ENCODE measurements around the gene SLC1A4.
A peak's percentile ranks its signal among the peaks of the same experiment; 100 is the strongest.
"Not testable (repeated sequence)": the region's sequence is repeated elsewhere in the genome, so short reads cannot be mapped to it uniquely, and the experiment has no call there.

The SLC1A4 gene

DNA sequence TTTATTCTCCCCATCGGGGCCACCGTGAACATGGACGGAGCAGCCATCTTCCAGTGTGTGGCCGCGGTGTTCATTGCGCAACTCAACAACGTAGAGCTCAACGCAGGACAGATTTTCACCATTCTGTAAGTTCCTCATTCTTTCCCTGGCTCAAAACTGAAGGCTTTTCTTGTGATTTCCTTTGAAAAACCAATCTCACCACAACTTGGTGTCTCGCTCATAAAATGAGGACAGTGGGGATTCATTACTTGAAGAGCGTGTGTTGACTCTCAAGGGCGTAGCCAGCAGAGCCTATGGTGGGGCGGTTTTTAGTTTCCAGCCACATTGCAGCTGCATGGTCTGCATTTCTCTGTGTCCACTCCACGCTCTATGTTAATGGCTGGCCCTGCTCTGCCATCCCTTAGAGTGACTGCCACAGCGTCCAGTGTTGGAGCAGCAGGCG is 29.0 kb downstream of the SLC1A4 start:
- H2BK5ac ChIP-seq (ENCODE audit: low read length): no peak overlapping the region
- no peak overlapping the region for H2BK120ac ChIP-seq (ENCODE audit: low read depth, low read length)
- WGBS, 2 donors (ENCODE audit: extremely low coverage in 2 of 2, insufficient read length in 2 of 2, insufficient replicate concordance in 1 of 2): no CpG with 5 or more reads among the region's 15 CpGs
- DNase-seq (ENCODE audit: low spot score): no peak
- no peak overlapping the region for H2AFZ ChIP-seq (ENCODE audit: low read length)
- H3K4me1 ChIP-seq (ENCODE audit: control insufficient read depth in 2 of 2, insufficient read depth in 1 of 2, low read depth in 1 of 2, low read length in 2 of 2): peaks cover 0 to 9% of the 10 kb centered on the region in 2 donors
- H3K4ac ChIP-seq (ENCODE audit: low read length): no peak overlapping the region
- H2AK5ac ChIP-seq (ENCODE audit: low read depth, low read length): no peak overlapping the region
- no peak overlapping the region for H3K27ac ChIP-seq (replicated peaks; ENCODE audit: low read length)
- H3K18ac ChIP-seq (ENCODE audit: low read length): no peak overlapping the region
- H2BK12ac ChIP-seq (ENCODE audit: low read length): no peak overlapping the region
- no peak overlapping the region for H3K4me2 ChIP-seq (ENCODE audit: insufficient read depth, low read length, poor library complexity, severe bottlenecking)
- no peaks in the 10 kb centered on the region for H3K9me3 ChIP-seq (replicated peaks in 1 of 2; ENCODE audit: control insufficient read depth in 2 of 2, insufficient read depth in 1 of 2, low read depth in 1 of 2, low read length in 2 of 2)
- no peak overlapping the region for H3K14ac ChIP-seq (ENCODE audit: low read length)
- H3K36me3 ChIP-seq (replicated peaks in 1 of 2; ENCODE audit: control insufficient read depth in 2 of 2, insufficient read depth in 2 of 2, low read length in 2 of 2): peaks cover 4 to 83% of the 10 kb centered on the region in 2 donors
- H4K91ac ChIP-seq (ENCODE audit: low read depth, low read length, poor library complexity): no peak overlapping the region
- no peaks in the 10 kb centered on the region for H3K79me1 ChIP-seq (ENCODE audit: low read depth, low read length)
- no peak overlapping the region for H3K9ac ChIP-seq (ENCODE audit: low read depth, low read length, poor library complexity)
- H3K4me3 ChIP-seq (ENCODE audit: low read length in 2 of 2): no peak overlapping the region
- no peak overlapping the region for H3K23ac ChIP-seq (ENCODE audit: low read depth, low read length, poor library complexity)
- H4K8ac ChIP-seq (ENCODE audit: low read depth, low read length): no peak overlapping the region
- H2BK15ac ChIP-seq (ENCODE audit: low read length): no peak overlapping the region
- H3K27me3 ChIP-seq (ENCODE audit: control insufficient read depth in 3 of 3, insufficient read depth in 3 of 3, low read depth in 1 of 3, low read length in 3 of 3): no peaks in the 10 kb centered on the region

DNA sequence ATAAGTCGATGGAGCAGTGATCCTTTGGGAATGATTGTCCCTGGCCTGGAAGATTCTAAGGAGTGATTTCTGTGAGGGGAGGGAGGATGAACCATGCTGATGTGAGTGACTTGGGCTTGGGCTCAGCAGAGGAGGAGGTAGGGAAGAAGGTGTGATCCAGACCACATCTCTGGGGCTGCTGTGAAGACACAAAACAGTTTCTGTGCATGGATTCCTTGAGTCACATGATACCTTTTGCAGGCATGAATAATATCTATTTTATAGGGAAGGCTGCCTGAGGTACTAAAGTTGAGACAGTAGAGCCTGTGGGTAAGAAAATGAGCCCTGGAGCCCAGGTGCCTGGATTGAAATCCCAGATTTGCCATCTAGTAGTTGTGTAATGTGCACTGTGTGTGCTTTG is 29.8 kb downstream of the SLC1A4 start:
- no peak overlapping the region for H2BK15ac ChIP-seq (ENCODE audit: low read length)
- H3K9ac ChIP-seq (ENCODE audit: low read depth, low read length, poor library complexity): no peak overlapping the region
- H3K4me3 ChIP-seq (ENCODE audit: low read length in 2 of 2): no peak overlapping the region
- H2BK12ac ChIP-seq (ENCODE audit: low read length): no peak overlapping the region
- no peak overlapping the region for H3K4me2 ChIP-seq (ENCODE audit: insufficient read depth, low read length, poor library complexity, severe bottlenecking)
- H3K14ac ChIP-seq (ENCODE audit: low read length): no peak overlapping the region
- no peaks in the 10 kb centered on the region for H3K79me1 ChIP-seq (ENCODE audit: low read depth, low read length)
- no peak overlapping the region for H2AK5ac ChIP-seq (ENCODE audit: low read depth, low read length)
- no peak overlapping the region for H3K23ac ChIP-seq (ENCODE audit: low read depth, low read length, poor library complexity)
- H4K91ac ChIP-seq (ENCODE audit: low read depth, low read length, poor library complexity): no peak overlapping the region
- no peak overlapping the region for H3K18ac ChIP-seq (ENCODE audit: low read length)
- no peak for DNase-seq (ENCODE audit: low spot score)
- no peak overlapping the region for H2AFZ ChIP-seq (ENCODE audit: low read length)
- no peak overlapping the region for H4K8ac ChIP-seq (ENCODE audit: low read depth, low read length)
- H3K9me3 ChIP-seq (replicated peaks in 1 of 2; ENCODE audit: control insufficient read depth in 2 of 2, insufficient read depth in 1 of 2, low read depth in 1 of 2, low read length in 2 of 2): no peaks in the 10 kb centered on the region
- no CpG with 5 or more reads among the region's 1 CpG for WGBS, 2 donors (ENCODE audit: extremely low coverage in 2 of 2, insufficient read length in 2 of 2, insufficient replicate concordance in 1 of 2)
- no peak overlapping the region for H3K4ac ChIP-seq (ENCODE audit: low read length)
- H2BK5ac ChIP-seq (ENCODE audit: low read length): no peak overlapping the region
- no peak overlapping the region for H3K27ac ChIP-seq (replicated peaks; ENCODE audit: low read length)
- no peak overlapping the region for H2BK120ac ChIP-seq (ENCODE audit: low read depth, low read length)
- H3K4me1 ChIP-seq (ENCODE audit: control insufficient read depth in 2 of 2, insufficient read depth in 1 of 2, low read depth in 1 of 2, low read length in 2 of 2): peaks cover 0 to 9% of the 10 kb centered on the region in 2 donors
- H3K36me3 ChIP-seq (replicated peaks in 1 of 2; ENCODE audit: control insufficient read depth in 2 of 2, insufficient read depth in 2 of 2, low read length in 2 of 2): peaks cover 4 to 87% of the 10 kb centered on the region in 2 donors
- no peaks in the 10 kb centered on the region for H3K27me3 ChIP-seq (ENCODE audit: control insufficient read depth in 3 of 3, insufficient read depth in 3 of 3, low read depth in 1 of 3, low read length in 3 of 3)

DNA sequence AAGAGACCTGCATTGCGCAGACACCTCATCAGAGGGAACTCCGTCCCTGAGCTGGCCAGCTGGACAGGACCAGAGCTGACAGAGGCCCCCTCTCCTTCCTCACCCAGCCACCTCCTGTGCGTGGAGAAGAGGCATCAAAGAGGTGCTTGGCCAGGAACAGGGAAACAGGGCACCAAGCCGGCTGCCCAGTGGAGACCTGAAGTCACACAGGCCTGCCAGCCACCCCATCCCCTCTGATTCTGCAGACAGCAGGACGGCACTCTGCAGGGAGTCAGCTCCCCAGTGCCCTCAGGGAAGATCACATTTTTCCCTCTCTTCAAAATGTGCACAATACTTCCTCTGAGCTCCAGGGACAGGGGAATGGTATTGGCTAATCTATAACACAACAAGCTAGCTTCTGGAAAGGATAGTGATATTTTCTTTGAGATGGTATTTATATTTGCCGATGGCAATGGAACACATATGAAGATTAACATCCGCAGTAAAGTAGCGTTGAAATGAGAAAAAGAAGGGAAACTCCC is 30.5 kb downstream of the SLC1A4 start:
- Histone ChIP-seq H3K4me3 (ENCODE audit: low read length in 2 of 2) (no peak overlapping the region), H2BK12ac (ENCODE audit: low read length) (peak overlapping the region; percentile 26), H2AFZ (ENCODE audit: low read length) (no peak overlapping the region), H3K9ac (ENCODE audit: low read depth, low read length, poor library complexity) (no peak overlapping the region), H3K27me3 (ENCODE audit: control insufficient read depth in 3 of 3, insufficient read depth in 3 of 3, low read depth in 1 of 3, low read length in 3 of 3) (no peaks in the 10 kb centered on the region), H3K36me3 (replicated peaks in 1 of 2; ENCODE audit: control insufficient read depth in 2 of 2, insufficient read depth in 2 of 2, low read length in 2 of 2) (peaks cover 6 to 82% of the 10 kb centered on the region in 2 donors), H3K4me1 (ENCODE audit: control insufficient read depth in 2 of 2, insufficient read depth in 1 of 2, low read depth in 1 of 2, low read length in 2 of 2) (peaks cover 0 to 11% of the 10 kb centered on the region in 2 donors), H3K27ac (replicated peaks; ENCODE audit: low read length) (no peak overlapping the region), H2AK5ac (ENCODE audit: low read depth, low read length) (no peak overlapping the region), H2BK120ac (ENCODE audit: low read depth, low read length) (peak overlapping the region; percentile 75), H3K23ac (ENCODE audit: low read depth, low read length, poor library complexity) (no peak overlapping the region), H3K18ac (ENCODE audit: low read length) (peak overlapping the region; percentile 46), H3K4ac (ENCODE audit: low read length) (no peak overlapping the region), H4K8ac (ENCODE audit: low read depth, low read length) (no peak overlapping the region), H3K4me2 (ENCODE audit: insufficient read depth, low read length, poor library complexity, severe bottlenecking) (no peak overlapping the region), H3K9me3 (replicated peaks in 1 of 2; ENCODE audit: control insufficient read depth in 2 of 2, insufficient read depth in 1 of 2, low read depth in 1 of 2, low read length in 2 of 2) (no peaks in the 10 kb centered on the region), H4K91ac (ENCODE audit: low read depth, low read length, poor library complexity) (no peak overlapping the region), H3K14ac (ENCODE audit: low read length) (no peak overlapping the region), H2BK5ac (ENCODE audit: low read length) (peak overlapping the region; percentile 67), H2BK15ac (ENCODE audit: low read length) (no peak overlapping the region), H3K79me1 (ENCODE audit: low read depth, low read length) (no peaks in the 10 kb centered on the region)
- no CpG with 5 or more reads among the region's 8 CpGs for WGBS, 2 donors (ENCODE audit: extremely low coverage in 2 of 2, insufficient read length in 2 of 2, insufficient replicate concordance in 1 of 2)
- no peak for DNase-seq (ENCODE audit: low spot score)

DNA sequence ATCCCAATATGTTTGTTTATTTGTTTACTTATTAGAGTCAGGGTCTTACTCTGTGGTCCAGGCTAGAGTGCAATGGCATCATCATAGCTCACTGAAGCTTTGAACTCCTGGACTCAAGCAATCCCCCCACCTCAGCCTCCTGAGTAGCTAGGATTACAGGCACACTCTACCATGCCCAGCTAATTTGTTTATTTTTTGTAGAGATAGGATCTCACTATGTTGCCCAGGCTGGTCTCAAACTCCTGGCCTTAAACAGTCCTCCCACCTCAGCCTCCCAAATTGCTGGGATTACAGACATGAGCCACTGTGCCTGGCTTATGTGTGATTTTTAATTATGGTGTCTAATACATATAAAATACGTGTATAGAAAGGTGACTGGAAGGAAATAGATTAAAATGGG is 31.1 kb downstream of the SLC1A4 start:
- no CpG with 5 or more reads among the region's 1 CpG for WGBS, 2 donors (ENCODE audit: extremely low coverage in 2 of 2, insufficient read length in 2 of 2, insufficient replicate concordance in 1 of 2)
- DNase-seq (ENCODE audit: low spot score); H3K4me3 ChIP-seq (ENCODE audit: low read length in 2 of 2); H3K14ac ChIP-seq (ENCODE audit: low read length); H3K4ac ChIP-seq (ENCODE audit: low read length); H2BK12ac ChIP-seq (ENCODE audit: low read length); H3K27me3 ChIP-seq (ENCODE audit: control insufficient read depth in 3 of 3, insufficient read depth in 3 of 3, low read depth in 1 of 3, low read length in 3 of 3); H3K79me1 ChIP-seq (ENCODE audit: low read depth, low read length); H2BK5ac ChIP-seq (ENCODE audit: low read length); H3K23ac ChIP-seq (ENCODE audit: low read depth, low read length, poor library complexity); H2BK120ac ChIP-seq (ENCODE audit: low read depth, low read length); H3K4me2 ChIP-seq (ENCODE audit: insufficient read depth, low read length, poor library complexity, severe bottlenecking); H3K27ac ChIP-seq (replicated peaks; ENCODE audit: low read length); H3K9ac ChIP-seq (ENCODE audit: low read depth, low read length, poor library complexity); H4K91ac ChIP-seq (ENCODE audit: low read depth, low read length, poor library complexity); H2AFZ ChIP-seq (ENCODE audit: low read length); H3K9me3 ChIP-seq (replicated peaks in 1 of 2; ENCODE audit: control insufficient read depth in 2 of 2, insufficient read depth in 1 of 2, low read depth in 1 of 2, low read length in 2 of 2); H2BK15ac ChIP-seq (ENCODE audit: low read length); H3K18ac ChIP-seq (ENCODE audit: low read length); H4K8ac ChIP-seq (ENCODE audit: low read depth, low read length); H2AK5ac ChIP-seq (ENCODE audit: low read depth, low read length): not testable (repeated sequence)
- Histone ChIP-seq H3K36me3 (replicated peaks in 1 of 2; ENCODE audit: control insufficient read depth in 2 of 2, insufficient read depth in 2 of 2, low read length in 2 of 2) (peaks cover 6 to 79% of the 10 kb centered on the region in 2 donors), H3K4me1 (ENCODE audit: control insufficient read depth in 2 of 2, insufficient read depth in 1 of 2, low read depth in 1 of 2, low read length in 2 of 2) (peaks cover 0 to 11% of the 10 kb centered on the region in 2 donors)
